ENCODE results near the gene RAB11FIP4.

GRCh38 chr17:31443386-31443785 is 51.9 kb downstream of the RAB11FIP4 start:
- TF ChIP-seq CTCF (IDR thresholded peaks at IDR 0.05; ENCODE audit: low read depth, low read length) (no peak), POLR2A (IDR thresholded peaks at IDR 0.05; ENCODE audit: extremely low read depth, insufficient read length) (no peak), MAX (IDR thresholded peaks at IDR 0.05; ENCODE audit: low read depth, low read length) (no peak)

Data from NB4 (cell line).